Measurements from ENCODE around the gene EXTL1. TPM values are rescaled to one million over a fixed set of nuclear protein-coding genes. Genes with fewer than 3 reads are reported as not detected.

Gene EXTL1
- polyA plus RNA-seq, 1 donor, result 1.8 TPM

- no peak for DNase-seq
Observed at GRCh38 chr1:26025060-26025459, 3.5 kb downstream of the EXTL1 start.

- no peak for DNase-seq
Observed at GRCh38 chr1:26025517-26025916, 3.9 kb downstream of the EXTL1 start.

GRCh38 chr1:26027716-26028489 is 6.3 kb downstream of the EXTL1 start:
- DNase-seq, result no peak

GRCh38 chr1:26028490-26028980 is 7.0 kb downstream of the EXTL1 start:
- DNase-seq, result no peak

GRCh38 chr1:26029054-26029863 is 7.7 kb downstream of the EXTL1 start:
- no peak for DNase-seq

GRCh38 chr1:26029864-26030481 is 8.4 kb downstream of the EXTL1 start:
- DNase-seq, result no peak

GRCh38 chr1:26031196-26031595 is 9.6 kb downstream of the EXTL1 start:
- DNase-seq, result no peak

- DNase-seq, result no peak
Observed at GRCh38 chr1:26031611-26032220, 10.1 kb downstream of the EXTL1 start.

- no peak for DNase-seq
Observed at GRCh38 chr1:26032656-26033357, 11.2 kb downstream of the EXTL1 start.

- DNase-seq, result no peak
Observed at GRCh38 chr1:26034504-26035202, 13.1 kb downstream of the EXTL1 start.

GRCh38 chr1:26035203-26035958 is 13.8 kb downstream of the EXTL1 start:
- peak; percentile 89 for DNase-seq

GRCh38 chr1:26035959-26036755 is 14.6 kb downstream of the EXTL1 start:
- peak; percentile 75 for DNase-seq

GRCh38 chr1:26036756-26037281 is 15.2 kb downstream of the EXTL1 start:
- no peak for DNase-seq

GRCh38 chr1:26037904-26038303 is 16.3 kb downstream of the EXTL1 start:
- no peak for DNase-seq

GRCh38 chr1:26038477-26038876 is 16.9 kb downstream of the EXTL1 start:
- DNase-seq, result no peak

GRCh38 chr1:26038904-26039303 is 17.3 kb downstream of the EXTL1 start:
- DNase-seq, result no peak

GRCh38 chr1:26041401-26041800 is 19.8 kb downstream of the EXTL1 start:
- no peak for DNase-seq

GRCh38 chr1:26041978-26042377 is 20.4 kb downstream of the EXTL1 start:
- DNase-seq, result no peak

GRCh38 chr1:26043765-26044164 is 22.2 kb downstream of the EXTL1 start:
- DNase-seq, result no peak

Data from left kidney (tissue), 2 donors.